HCEC 1CT (cell line): ENCODE results near the gene MPRIP.

ENCODE experiments used
- DNase-seq: peaks from one replicate; pipeline ENCODE4 v3.0.0-alpha.2; 2017

Gene MPRIP

GRCh38 chr17:17090642-17091103 is 48.4 kb downstream of the MPRIP start:
- no peak for DNase-seq

GRCh38 chr17:17091276-17091675 is 49.0 kb downstream of the MPRIP start:
- DNase-seq, result no peak

GRCh38 chr17:17091856-17092756 is 49.8 kb downstream of the MPRIP start:
- no peak for DNase-seq

GRCh38 chr17:17093764-17094163 is 51.5 kb downstream of the MPRIP start:
- no peak for DNase-seq

GRCh38 chr17:17096438-17097178 is 54.4 kb downstream of the MPRIP start:
- no peak for DNase-seq

- DNase-seq, result no peak
Measured at GRCh38 chr17:17097763-17098345, 55.6 kb downstream of the MPRIP start.

GRCh38 chr17:17098551-17099179 is 56.4 kb downstream of the MPRIP start:
- no peak for DNase-seq

GRCh38 chr17:17102176-17102575 is 59.9 kb downstream of the MPRIP start:
- DNase-seq, result no peak

- DNase-seq, result no peak
Measured at GRCh38 chr17:17103160-17103559, 60.9 kb downstream of the MPRIP start.

- DNase-seq, result no peak
Measured at GRCh38 chr17:17104036-17104435, 61.8 kb downstream of the MPRIP start.

GRCh38 chr17:17104494-17104893 is 62.2 kb downstream of the MPRIP start:
- no peak for DNase-seq

- no peak for DNase-seq
Measured at GRCh38 chr17:17105976-17106375, 63.7 kb downstream of the MPRIP start.

- DNase-seq, result no peak
Measured at GRCh38 chr17:17106756-17107155, 64.5 kb downstream of the MPRIP start.

- no peak for DNase-seq
Measured at GRCh38 chr17:17107281-17107680, 65.0 kb downstream of the MPRIP start.

- DNase-seq, result no peak
Measured at GRCh38 chr17:17107891-17108431, 65.7 kb downstream of the MPRIP start.

GRCh38 chr17:17108451-17109049 is 66.3 kb downstream of the MPRIP start:
- no peak for DNase-seq

GRCh38 chr17:17109256-17109655 is 67.0 kb downstream of the MPRIP start:
- no peak for DNase-seq

- no peak for DNase-seq
Measured at GRCh38 chr17:17109907-17110306, 67.7 kb downstream of the MPRIP start.

GRCh38 chr17:17110520-17110919 is 68.3 kb downstream of the MPRIP start:
- no peak for DNase-seq

GRCh38 chr17:17111401-17112393 is 69.4 kb downstream of the MPRIP start:
- DNase-seq, result no peak

- no peak for DNase-seq
Measured at GRCh38 chr17:17112628-17113200, 70.5 kb downstream of the MPRIP start.
